Measurements from ENCODE around the gene TAS1R1.

The TAS1R1 gene

GRCh38 chr1:6574818-6575217 is 19.7 kb downstream of the TAS1R1 start:
- DNase-seq: no peak

GRCh38 chr1:6577831-6578525 is 22.9 kb downstream of the TAS1R1 start:
- no peak for DNase-seq

- DNase-seq: no peak
Measured at GRCh38 chr1:6578624-6579373, 23.7 kb downstream of the TAS1R1 start.

- peak; percentile 98 to 99 for DNase-seq
Measured at GRCh38 chr1:6579374-6580118, 24.4 kb downstream of the TAS1R1 start, which contains the start of gene ZBTB48. Gene ZBTB48, plus strand, starts transcription at chr1:6579994. Its CDS starts 616 bp downstream, at chr1:6580610.

GRCh38 chr1:6580119-6580592 is 25.0 kb downstream of the TAS1R1 start:
- DNase-seq: peak; percentile 57 to 63

- DNase-seq: peak; percentile 26 to 63
Measured at GRCh38 chr1:6580593-6581409, 25.7 kb downstream of the TAS1R1 start.

GRCh38 chr1:6581561-6582305 is 26.6 kb downstream of the TAS1R1 start:
- DNase-seq: peak; percentile 80 to 92

- no peak for DNase-seq
Measured at GRCh38 chr1:6582370-6582769, 27.3 kb downstream of the TAS1R1 start.

- DNase-seq: no peak
Measured at GRCh38 chr1:6584126-6585080, 29.3 kb downstream of the TAS1R1 start.

- no peak for DNase-seq
Measured at GRCh38 chr1:6585081-6585722, 30.1 kb downstream of the TAS1R1 start.

GRCh38 chr1:6585841-6586240 is 30.7 kb downstream of the TAS1R1 start:
- DNase-seq: no peak

GRCh38 chr1:6586404-6586816 is 31.3 kb downstream of the TAS1R1 start:
- DNase-seq: no peak

- no peak for DNase-seq
Measured at GRCh38 chr1:6587261-6588005, 32.3 kb downstream of the TAS1R1 start.

GRCh38 chr1:6588128-6588892 is 33.2 kb downstream of the TAS1R1 start:
- DNase-seq: no peak

- DNase-seq: peak; percentile 82 to 90
Measured at GRCh38 chr1:6588893-6589520, 33.9 kb downstream of the TAS1R1 start.

GRCh38 chr1:6590046-6590445 is 34.9 kb downstream of the TAS1R1 start:
- DNase-seq: no peak

- peak; percentile 45 to 61 for DNase-seq
Measured at GRCh38 chr1:6591222-6591621, 36.1 kb downstream of the TAS1R1 start.

GRCh38 chr1:6591644-6592043 is 36.5 kb downstream of the TAS1R1 start:
- peak in 1 of 2 donors; percentile 2 for DNase-seq
